NCI-H226 (cell line): ENCODE data around the gene CALN1.
"Not testable (repeated sequence)": the region's sequence is repeated elsewhere in the genome, so short reads cannot be mapped to it uniquely, and the experiment has no call there.

Experiments
- DNase-seq: peaks from one replicate; pipeline ENCODE4 v3.0.0-alpha.2; 2015

CALN1 gene

DNA sequence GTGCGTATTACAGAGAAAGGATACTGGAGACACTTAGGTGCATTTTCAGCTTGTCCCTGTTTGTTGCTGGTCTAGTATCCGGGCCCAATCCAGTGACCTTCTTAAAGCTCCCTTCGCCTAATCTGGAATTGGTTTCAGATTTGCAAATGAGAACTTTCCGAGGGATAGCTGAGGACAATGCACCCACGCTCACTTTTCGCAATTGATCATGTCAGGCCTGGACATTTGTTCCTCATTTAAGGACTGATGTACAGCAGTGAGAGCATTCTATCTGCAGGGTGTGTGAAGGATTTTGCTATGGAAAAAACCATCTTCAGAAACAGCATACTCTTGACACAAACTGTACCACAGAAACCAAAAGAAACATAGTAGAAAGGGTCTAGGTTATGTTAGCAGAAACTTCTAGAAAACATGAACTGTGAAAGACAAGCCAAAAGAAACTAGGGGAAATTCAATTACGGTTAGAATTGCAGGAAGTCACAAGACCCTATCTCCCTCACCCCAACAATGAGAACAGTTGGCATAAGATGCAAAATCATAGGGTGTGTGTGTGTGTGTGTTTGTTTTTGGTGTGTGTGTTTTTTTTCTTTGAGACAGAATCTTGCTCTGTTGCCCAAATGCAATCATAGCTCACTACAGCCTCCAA lies 331.1 kb downstream of the CALN1 start:
- DNase-seq = no peak

DNA sequence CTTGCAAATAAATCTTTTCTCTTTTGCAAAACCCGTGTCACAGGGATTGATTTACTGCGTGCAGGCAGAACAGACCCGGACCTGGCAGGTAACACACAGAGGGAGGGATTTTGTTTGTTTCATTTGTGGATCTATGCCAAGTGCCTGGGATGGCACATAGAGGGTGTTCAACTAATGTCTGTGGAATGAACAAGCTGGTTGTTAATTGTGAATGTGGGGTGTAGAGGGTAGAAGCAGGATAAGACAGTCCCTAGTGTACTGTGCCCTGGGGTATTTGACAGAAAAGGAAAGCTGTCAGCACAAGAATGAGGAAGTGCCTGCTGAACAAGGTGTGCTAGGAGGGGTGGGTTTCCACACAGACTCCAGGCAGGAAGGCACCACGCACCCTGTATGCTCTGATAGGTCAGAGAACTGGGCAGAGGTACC lies 331.8 kb downstream of the CALN1 start:
- no peak for DNase-seq

DNA sequence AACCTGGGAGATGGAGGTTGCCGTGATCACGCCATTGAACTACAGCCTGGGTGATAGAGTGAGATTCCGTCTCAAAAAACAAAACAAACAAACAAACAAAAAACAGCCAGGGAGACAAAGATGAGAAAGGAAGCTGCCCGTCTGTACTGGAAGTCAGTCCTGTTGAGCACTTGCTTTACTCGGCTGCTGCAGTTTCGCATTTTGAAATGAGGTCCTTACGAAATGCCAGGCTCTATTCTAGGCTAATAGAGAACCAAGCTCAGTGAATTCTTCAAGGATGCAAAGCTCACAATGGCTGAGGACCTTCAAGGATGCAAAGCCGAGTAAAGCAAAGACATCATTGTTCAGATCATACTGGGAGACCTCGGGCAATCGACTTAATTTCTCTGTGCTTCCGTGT lies 333.3 kb downstream of the CALN1 start:
- no peak for DNase-seq

DNA sequence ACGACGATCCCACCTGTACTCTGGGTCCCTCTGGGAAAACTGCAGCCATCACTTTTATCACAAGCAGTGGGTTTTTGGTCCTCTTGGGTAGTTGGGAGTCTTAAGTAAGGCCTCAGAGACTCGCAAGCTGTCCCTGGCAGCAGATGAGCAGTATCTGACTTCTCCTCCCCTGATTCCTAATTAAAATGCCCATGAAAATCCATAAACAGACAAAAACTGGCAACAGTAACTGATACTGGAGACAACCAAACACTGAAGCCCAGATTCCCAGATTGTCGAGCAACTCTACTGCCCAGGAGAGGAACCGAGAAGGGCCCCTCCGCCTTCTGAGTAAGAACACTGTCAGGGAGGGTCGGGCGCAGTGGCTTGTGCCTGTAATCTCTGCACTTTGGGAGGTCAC lies 333.8 kb downstream of the CALN1 start:
- DNase-seq = no peak

DNA sequence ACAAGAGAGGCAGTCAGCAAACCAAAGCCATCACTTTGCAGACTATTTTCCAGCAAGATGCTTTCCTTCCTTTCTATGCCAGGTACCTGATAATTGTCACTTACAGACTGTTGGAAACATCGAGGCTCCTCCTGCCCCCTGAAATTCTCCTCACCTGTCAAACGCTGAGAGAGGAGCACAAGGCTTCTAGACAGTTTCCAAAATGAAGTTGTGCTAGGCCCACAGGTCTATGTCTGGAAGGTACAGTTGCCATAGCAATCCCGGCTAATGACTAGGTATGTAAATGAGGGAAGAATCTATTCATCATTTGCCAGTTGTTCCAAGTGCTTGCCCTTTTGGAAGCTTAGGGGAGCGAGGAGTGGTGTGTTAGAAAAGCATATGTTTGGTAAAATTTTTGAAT lies 334.4 kb downstream of the CALN1 start:
- no peak for DNase-seq

DNA sequence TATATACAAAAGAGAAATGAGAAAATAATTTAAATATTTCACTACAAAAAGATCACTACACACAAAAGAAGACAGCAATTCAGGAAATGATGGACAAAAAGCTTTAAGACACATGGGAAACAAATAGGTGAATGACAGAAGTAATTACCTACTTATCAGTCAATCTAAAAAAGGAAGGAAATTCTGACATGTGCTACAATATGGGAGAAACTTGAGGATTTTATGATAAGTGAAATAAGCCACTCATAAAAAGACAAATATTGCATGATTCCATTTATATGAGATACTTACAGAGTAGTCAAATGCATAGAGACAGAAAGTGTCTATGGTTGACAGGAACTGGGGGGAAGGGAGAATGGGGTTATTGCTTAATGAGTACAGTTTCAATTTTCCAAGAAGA lies 339.2 kb downstream of the CALN1 start:
- no peak for DNase-seq

DNA sequence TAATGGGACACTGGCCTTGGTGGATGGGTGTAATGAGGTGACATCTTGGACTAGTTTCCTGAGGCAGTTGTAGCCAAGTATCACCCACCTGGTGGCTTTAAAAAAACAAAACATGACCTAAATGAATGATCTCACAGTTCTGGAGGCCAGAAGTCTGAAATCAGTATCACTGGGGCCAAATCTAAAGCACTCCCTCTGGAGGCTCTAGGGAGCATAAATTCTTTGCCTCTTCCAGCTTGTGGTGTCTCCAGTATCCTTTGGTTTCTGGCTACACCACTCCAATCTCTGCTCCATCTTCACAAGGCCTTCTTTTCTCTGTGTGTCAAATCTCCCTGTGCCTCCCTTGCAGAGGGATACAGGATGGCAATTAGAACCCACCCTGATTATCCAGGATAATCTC lies 342.9 kb downstream of the CALN1 start:
- no peak for DNase-seq

DNA sequence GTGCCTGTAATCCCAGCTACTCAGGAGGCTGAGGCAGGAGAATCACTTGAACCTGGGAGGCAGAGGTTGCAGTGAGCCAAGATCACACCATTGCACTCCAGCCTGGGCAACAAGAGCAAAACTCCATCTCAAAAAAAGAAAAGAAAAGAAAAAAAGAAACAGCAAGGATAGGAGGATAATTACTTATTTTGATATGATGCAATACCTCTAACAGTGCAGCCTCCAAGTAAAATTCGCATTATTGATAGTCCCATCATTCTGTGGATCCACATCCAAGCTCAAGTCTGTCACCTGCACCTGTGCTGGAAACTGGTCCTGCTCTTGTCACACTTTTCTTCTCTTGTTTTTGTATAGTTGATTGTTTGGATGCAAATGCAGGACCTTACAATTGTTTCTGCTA lies 346.4 kb downstream of the CALN1 start:
- DNase-seq = not testable (repeated sequence)

DNA sequence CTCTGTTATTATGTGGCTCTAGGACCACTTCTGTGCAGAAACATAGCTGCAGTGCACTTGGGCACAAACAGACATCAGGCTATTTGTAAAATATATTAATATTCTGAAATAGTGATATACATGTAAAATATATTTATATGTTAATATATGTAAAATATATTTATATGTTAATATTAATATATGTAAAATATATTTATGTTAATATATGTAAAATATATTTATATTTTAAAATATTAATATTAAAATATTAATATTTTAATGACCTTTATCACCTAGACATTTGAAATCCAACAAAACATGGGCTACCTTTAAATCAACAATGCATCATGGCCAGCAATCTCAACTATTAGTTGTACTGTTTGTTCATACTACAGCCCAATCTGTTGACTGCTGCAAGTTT lies 347.2 kb downstream of the CALN1 start:
- DNase-seq = no peak

DNA sequence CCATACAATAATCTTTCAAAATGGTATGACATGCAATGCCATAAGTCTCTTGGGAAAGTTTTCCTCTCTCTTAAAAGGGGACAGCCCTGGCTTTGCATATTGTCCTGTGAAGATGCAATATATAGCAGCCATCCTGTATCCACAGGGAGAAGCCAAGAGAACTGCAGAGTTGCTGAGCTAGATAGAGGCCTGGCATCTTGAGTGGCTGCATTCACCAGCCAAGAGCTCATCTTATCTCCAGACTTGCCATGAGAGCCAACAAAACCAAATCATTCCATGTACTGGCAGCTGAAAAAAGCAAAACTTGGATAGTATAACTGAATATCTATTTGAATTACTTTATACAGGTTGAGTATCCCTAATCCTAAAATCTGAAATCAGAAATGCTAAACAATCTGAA lies 348.8 kb downstream of the CALN1 start:
- no peak for DNase-seq

DNA sequence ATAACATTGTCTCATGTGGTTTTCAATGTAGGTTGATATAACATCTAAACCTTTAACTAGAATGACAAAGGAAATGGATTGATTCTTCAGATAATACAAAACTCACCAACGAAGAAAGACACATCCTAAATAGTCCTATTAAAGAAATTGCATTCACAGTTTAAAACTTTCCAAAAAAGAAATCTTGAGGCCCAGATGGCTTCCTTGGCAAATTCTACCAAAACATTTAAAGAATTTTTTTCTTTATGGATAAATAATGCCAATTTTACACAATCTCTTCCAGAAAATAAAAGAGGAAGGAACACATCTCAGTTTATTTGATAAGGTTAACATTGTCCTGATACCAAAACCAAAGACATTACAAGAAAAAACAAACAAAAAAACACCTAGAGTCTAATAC lies 349.5 kb downstream of the CALN1 start:
- no peak for DNase-seq

DNA sequence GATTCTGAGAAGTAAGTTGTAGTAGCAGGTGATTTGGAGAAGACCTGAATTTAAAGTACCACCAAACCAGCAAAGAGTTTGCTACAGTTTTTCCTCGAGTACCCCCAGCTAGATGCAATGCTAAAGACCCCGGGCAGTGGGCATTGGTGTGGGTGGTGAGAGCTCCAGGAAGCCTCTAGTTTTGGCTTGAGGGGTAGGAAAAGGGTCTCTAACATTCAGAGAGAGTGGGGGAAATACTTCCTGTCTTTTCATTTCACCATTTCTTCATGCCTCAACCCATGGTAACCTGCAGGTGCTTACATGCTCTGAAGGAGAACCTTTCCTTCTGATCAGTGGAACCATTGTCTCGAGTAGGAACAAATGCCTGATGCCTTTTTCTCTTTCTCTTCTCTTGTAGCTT lies 352.2 kb downstream of the CALN1 start:
- DNase-seq = no peak

DNA sequence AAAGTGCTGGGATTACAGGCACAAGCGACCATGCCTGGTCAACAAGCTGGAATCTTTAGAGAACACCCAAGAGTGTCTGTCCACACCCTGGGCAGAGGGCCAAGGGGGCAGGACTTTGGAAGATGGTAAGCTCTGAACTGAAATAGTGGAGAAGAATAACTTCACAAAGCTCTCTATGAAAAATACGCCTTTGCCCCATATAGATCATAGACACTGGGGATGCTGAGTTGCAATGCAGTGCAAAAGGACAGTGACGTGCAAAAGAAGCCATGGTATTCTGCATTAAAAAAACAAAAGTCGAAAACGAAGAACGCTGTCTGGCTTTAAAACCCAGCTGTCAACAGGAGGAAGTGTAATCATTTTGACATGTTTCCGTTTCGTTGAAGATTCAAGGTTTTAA lies 353.6 kb downstream of the CALN1 start:
- no peak for DNase-seq

DNA sequence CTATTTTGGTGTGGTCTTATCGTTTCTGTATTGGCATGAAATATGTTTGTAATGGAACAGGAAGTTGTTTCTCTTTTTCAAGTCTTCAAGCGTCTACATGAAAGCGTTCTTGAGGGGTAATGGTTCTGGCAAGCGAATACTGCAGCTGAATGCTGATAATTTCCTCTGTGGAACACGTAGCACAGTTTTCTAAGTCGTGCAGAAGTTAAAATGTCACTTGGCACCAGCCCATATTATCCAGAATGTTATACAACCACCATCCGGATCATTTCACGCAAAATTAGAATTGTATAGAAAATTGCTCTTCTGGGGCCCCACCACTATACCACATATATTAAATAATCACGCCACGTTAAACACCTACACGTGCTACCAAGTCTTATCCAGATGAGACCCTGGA lies 354.3 kb downstream of the CALN1 start:
- DNase-seq = no peak

DNA sequence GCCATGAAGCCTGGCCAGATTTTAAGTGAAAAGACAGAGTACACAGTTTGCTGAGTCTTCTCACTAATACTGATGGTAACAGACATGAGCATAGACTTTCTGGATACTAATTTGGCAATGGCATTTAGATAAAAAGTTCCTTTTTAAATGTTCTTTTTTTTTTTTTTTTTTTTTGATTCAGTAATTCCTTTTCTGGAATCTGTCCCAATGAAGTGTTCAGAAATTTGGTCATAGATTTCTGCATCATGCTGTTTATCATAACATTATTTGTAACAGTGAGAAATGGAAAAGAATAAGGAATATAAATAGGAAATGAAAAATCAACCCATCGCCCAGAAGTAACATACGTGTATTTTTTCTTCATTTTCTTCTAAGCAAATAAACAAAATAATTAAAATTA lies 354.9 kb downstream of the CALN1 start:
- DNase-seq = no peak

DNA sequence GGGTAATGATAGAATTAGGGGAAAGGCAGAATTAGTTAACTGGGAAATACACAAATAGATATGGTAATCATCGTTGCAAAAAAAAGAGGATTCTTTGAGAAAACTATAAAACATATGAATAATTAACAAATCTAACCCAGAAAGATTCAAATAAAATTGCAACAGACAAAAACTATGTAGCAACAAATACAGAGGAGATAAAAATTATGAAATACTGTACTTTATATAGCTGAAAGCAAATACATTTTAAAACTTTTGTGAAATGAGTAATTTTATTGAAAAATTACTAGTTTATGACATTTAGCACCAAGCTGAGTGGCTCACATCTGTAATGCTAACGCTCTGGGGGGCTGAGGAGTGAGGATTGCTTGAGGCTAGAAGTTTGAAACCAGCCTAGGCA lies 356.7 kb downstream of the CALN1 start:
- no peak for DNase-seq

DNA sequence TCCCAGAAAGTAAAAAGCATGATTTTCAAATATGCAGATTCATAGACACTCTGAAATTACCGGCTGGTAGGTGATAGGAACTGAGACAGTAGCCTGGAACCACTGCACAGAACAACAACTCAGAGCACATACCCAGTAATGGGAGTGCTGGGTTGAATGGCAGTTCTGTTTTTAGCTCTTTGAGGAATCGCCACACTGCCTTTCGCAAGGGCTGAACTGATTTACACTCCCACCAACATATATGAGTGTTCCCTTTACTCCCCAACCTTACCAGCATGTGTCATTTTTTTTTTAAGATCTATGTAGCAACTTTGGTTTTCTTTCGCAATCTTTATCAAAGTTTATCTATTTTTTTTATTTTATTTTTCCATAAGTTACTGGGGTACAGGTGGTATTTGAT lies 358.8 kb downstream of the CALN1 start:
- no peak for DNase-seq

DNA sequence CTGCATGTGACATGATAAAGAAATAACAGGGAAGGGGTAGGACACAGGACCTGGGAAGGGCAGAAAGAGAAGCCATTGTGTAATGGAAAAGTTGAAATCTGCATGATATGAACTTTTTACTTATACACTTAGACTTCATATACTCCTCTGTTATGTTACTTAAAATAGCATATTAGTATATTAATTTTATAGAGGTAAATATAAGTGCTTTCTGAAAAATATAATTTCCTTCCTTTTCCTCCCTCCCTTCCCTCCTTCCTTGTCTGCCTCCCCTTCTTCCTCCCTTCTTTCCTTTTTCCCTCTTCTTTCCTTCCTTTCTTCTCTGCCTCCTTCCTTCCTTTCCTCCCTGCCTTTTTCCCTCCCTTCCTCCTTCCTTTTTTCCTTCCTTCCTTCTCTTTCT lies 363.7 kb downstream of the CALN1 start:
- DNase-seq = no peak

DNA sequence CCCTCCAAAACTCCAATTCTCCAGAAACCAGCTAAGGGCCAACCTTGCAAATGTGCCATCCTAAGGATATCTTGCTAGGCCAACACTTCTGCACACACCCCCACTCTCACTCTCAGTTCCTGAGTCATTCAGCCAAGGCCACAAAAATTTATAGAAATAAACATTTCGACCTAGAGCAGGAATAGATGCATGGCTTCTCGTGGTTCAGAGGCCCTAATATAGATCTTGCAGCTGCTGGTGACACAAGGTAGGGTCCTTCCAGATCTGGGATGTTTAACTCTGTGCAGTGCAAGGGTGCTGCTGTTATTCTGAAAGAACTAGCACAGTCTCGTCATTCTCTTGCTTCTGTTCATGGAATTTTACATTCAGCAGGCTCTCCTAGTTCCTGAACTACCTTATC lies 369.3 kb downstream of the CALN1 start:
- DNase-seq = no peak

DNA sequence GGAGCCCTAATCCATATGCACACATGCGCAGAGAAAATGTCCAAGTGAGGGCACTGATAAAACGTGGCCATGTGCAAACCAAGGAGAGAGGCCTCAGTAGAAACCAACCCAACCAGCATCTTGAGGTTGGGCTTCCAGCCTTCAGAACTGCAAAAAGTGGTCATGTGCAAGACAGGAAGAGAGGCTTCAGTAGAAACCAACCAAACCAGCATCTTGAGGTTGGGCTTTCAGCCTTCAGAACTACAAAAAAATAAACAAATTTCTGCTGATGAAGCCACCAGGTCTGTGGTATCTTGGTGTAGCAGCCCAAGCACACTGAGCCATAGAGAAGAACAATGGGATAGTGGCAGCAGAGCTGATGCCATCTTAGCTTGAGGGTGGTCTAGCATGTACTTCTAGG lies 371.5 kb downstream of the CALN1 start:
- DNase-seq = no peak

DNA sequence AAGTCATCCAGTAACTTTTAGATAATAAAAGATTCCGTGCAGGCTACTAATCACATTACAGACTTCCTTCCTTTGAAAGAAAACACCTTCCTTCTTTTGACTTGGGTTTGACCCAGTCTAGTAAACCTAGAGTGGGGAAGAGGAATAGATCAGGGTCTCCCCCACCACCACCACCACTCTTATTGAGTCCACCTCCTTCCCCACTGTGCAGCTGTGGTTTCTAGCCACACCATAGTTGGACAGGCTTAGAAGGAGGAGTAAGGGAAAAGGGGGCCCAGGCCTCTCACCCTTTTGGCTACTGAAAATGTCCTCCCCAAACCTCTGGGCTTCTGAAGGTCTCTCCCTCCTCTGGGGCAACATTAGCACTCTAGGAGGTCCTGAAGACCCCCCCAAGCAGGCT lies 372.7 kb downstream of the CALN1 start:
- DNase-seq = no peak

DNA sequence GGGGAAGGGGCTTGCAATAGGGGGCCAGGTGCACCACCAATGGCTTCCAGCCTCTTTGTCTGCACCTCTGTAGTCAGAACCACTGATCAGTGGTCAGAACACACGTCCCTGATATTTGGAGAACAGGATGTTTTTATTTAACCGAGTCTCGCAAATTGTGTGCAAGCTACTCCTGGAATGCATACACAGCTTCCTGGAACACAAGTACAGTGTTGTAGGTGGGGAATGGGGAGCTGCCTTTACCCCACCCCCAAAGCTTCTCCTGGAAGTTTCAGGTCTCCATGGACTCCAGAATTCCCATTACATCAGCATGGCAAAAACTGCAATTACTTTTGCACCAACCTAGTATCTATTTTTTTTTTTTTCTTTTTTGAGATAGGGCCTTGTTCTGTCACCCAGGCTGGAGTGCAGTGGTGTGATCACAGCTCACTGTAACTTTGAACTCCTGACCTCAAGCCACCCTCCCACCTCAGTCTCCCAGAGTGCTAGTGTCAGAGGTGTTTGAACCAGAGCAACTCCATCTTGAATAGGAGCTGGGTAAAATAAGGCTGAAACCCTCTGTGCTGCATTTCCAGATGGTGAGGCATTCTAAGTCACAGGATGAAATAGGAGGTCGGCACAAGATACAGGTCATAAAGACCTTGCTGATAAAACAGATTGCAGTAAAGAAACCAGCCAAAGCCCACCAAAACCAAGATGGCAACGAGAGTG lies 374.0 kb downstream of the CALN1 start:
- DNase-seq = no peak

DNA sequence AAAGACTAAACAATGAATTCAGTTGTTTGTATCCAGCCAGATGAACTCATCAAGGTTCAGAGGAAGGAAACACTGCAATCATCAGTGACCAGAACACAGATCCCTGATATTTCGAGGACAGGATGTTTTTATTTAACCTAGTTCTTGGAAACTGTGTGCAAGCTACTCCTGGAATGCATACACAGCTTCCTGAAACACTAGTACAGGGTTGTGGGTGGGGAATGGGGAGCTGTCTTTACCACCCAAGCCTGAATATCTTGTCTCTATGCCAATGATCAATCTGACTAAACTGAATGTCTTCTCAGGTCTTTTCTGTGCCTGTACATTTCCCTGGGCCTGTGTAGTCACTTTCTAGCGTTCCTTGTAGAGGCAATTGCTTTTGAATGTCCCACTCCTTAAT lies 374.6 kb downstream of the CALN1 start:
- DNase-seq = no peak

DNA sequence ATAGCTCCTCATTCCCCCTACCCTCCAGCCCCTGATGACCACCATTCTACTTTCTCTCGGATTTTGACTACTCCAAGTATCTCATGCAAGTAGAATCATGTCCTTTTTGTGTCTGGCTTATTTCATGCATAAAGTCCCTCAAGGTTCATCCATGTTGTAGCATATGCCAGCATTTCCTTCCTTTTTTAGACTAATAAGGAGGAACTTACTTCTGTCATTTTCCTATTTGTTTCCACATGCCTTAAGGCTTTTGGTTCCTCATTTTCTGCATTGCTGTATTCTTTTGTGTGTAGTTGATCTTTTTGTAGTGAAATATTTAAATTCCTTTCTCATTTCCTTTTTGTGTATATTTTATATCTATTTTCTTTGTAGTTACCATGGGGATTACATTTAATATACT lies 376.9 kb downstream of the CALN1 start:
- DNase-seq = no peak

DNA sequence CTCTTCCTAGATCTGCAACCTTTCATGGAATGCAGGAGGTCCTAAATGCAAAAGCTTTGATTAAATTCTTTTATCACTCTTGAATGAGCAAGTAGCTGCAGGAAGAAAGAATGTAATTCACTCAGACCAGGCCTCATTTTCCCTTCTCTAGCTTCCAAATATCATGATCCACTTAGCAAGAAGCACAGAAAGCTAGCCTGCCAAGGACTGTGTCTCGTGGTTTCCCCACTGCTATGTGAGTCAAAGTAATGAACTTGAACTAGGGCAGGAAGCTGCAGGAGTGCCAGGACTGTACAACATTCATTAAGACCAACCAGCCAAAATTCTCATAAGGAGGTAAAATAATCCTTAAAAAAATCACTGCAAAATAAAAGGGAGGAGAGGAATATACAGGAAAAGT lies 379.2 kb downstream of the CALN1 start:
- DNase-seq = no peak
